DMS53 treated with DMSO at 0.1 percent for 48 hours (cell line): Measurements from ENCODE around the gene DDX42.
"Not testable (repeated sequence)": the region's sequence is repeated elsewhere in the genome, so short reads cannot be mapped to it uniquely, and the experiment has no call there.

Experiments
- DNase-seq: peaks from one replicate; lab custom pipeline; 2025; ENCODE audit not compliant: unreplicated experiment; lab: John Stamatoyannopoulos, UW

DDX42 gene

GRCh38 chr17:63837480-63837879 lies 63.5 kb downstream of the DDX42 start:
- DNase-seq = no peak

GRCh38 chr17:63837962-63838600 lies 64.1 kb downstream of the DDX42 start:
- DNase-seq = no peak

- DNase-seq = no peak
Observed at GRCh38 chr17:63838631-63839171, 64.7 kb downstream of the DDX42 start.

- DNase-seq = no peak
Observed at GRCh38 chr17:63840591-63841349, 66.8 kb downstream of the DDX42 start.

GRCh38 chr17:63841350-63842172 lies 67.6 kb downstream of the DDX42 start:
- DNase-seq = no peak

- DNase-seq = no peak
Observed at GRCh38 chr17:63842173-63842539, 68.2 kb downstream of the DDX42 start.

GRCh38 chr17:63842540-63843386 lies 68.8 kb downstream of the DDX42 start, which contains the start of gene SMARCD2:
SMARCD2 (minus strand) TSS chr17:63842685; CDS start chr17:63842674, 11 bp downstream.
- DNase-seq = peak; percentile 84

- not testable (repeated sequence) for DNase-seq
Observed at GRCh38 chr17:63843387-63843888, 69.5 kb downstream of the DDX42 start.

- DNase-seq = no peak
Observed at GRCh38 chr17:63843910-63844677, 70.1 kb downstream of the DDX42 start.

GRCh38 chr17:63845509-63845908 lies 71.5 kb downstream of the DDX42 start:
- DNase-seq = no peak

GRCh38 chr17:63847525-63848249 lies 73.7 kb downstream of the DDX42 start:
- DNase-seq = no peak

- DNase-seq = peak; percentile 59
Observed at GRCh38 chr17:63848834-63849689, 75.1 kb downstream of the DDX42 start.

GRCh38 chr17:63850401-63850800 lies 76.4 kb downstream of the DDX42 start:
- DNase-seq = no peak

- DNase-seq = no peak
Observed at GRCh38 chr17:63853260-63853659, 79.3 kb downstream of the DDX42 start.

GRCh38 chr17:63854709-63855108 lies 80.7 kb downstream of the DDX42 start:
- no peak for DNase-seq

GRCh38 chr17:63855185-63855584 lies 81.2 kb downstream of the DDX42 start:
- DNase-seq = no peak

- not testable (repeated sequence) for DNase-seq
Observed at GRCh38 chr17:63856425-63856824, 82.5 kb downstream of the DDX42 start.

GRCh38 chr17:63859257-63859656 lies 85.3 kb downstream of the DDX42 start:
- DNase-seq = no peak
